ENCODE results near the gene SWT1.

Gene SWT1

DNA sequence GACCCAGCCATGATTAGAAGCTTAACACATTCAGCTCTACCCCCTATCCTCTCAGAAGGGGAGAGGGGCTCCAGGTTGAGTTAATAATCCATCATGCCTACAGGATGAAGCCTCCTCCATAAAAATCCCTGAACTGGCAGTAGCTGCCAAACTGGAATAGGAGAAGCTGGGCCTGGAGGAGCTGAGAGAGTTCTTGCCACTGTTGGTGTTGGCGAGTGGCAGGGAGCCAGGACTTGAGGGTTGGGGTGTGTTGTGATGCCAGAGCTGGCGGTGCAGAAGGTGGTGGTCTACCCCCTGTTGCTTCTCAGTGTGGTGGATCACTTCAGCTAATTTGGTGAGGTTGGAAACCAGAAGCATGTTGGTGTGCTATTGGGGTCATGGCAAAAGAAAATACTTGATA is 123.6 kb downstream of the SWT1 start:
- Histone ChIP-seq H3K9me3 (ENCODE audit: severe bottlenecking) (no peaks in the 10 kb centered on the region), H3K4me3 (ENCODE audit: severe bottlenecking) (no peak overlapping the region), H3K4me1 (ENCODE audit: insufficient read depth, poor library complexity, severe bottlenecking) (no peaks in the 10 kb centered on the region), H3K36me3 (ENCODE audit: low read depth) (no peaks in the 10 kb centered on the region), H3K27me3 (ENCODE audit: insufficient read depth, poor library complexity, severe bottlenecking) (no peaks in the 10 kb centered on the region), H3K27ac (ENCODE audit: poor library complexity, severe bottlenecking) (no peak overlapping the region)
- ATAC-seq (ENCODE audit: low read depth) (no peak), DNase-seq (ENCODE audit: low spot score) (no peak)
- TF ChIP-seq CTCF (IDR thresholded peaks at IDR 0.05; ENCODE audit: poor library complexity, severe bottlenecking), result no peak

DNA sequence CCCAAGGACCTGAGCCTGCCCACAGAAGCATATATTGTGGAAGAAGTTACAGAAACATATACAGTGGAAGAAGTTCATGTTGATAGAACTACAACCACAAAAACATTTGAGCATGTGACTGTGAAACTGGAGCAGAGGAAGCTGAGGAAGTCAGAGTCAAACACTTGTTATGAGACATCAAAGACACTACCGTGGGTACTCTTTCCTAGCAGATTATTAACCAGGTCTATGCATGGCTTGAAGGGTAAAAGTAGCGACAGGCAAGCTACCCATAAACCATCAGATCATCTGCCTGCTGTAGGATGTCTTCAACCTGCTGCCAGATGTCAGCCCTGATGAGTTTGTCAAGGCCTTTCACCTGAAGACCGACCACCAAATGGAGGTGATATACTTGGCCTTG is 124.3 kb downstream of the SWT1 start:
- Histone ChIP-seq H3K4me1 (ENCODE audit: insufficient read depth, poor library complexity, severe bottlenecking) (no peaks in the 10 kb centered on the region), H3K27ac (ENCODE audit: poor library complexity, severe bottlenecking) (no peak overlapping the region), H3K4me3 (ENCODE audit: severe bottlenecking) (no peak overlapping the region), H3K36me3 (ENCODE audit: low read depth) (no peaks in the 10 kb centered on the region), H3K27me3 (ENCODE audit: insufficient read depth, poor library complexity, severe bottlenecking) (no peaks in the 10 kb centered on the region), H3K9me3 (ENCODE audit: severe bottlenecking) (no peaks in the 10 kb centered on the region)
- ATAC-seq (ENCODE audit: low read depth) (no peak), DNase-seq (ENCODE audit: low spot score) (no peak)
- no peak for TF ChIP-seq CTCF (IDR thresholded peaks at IDR 0.05; ENCODE audit: poor library complexity, severe bottlenecking)

GRCh38 chr1:185284116-185284515 is 127.1 kb downstream of the SWT1 start:
- no peak for TF ChIP-seq CTCF (IDR thresholded peaks at IDR 0.05; ENCODE audit: poor library complexity, severe bottlenecking)
- H3K27me3 ChIP-seq (ENCODE audit: insufficient read depth, poor library complexity, severe bottlenecking), result no peaks in the 10 kb centered on the region
- H3K4me1 ChIP-seq (ENCODE audit: insufficient read depth, poor library complexity, severe bottlenecking), result no peaks in the 10 kb centered on the region
- H3K27ac ChIP-seq (ENCODE audit: poor library complexity, severe bottlenecking), result no peak overlapping the region
- ATAC-seq (ENCODE audit: low read depth), result no peak
- H3K9me3 ChIP-seq (ENCODE audit: severe bottlenecking), result peaks cover 2% of the 10 kb centered on the region
- no peak for DNase-seq (ENCODE audit: low spot score)
- no peak overlapping the region for H3K4me3 ChIP-seq (ENCODE audit: severe bottlenecking)
- no peaks in the 10 kb centered on the region for H3K36me3 ChIP-seq (ENCODE audit: low read depth)

GRCh38 chr1:185284533-185285276 is 127.7 kb downstream of the SWT1 start:
- no peak overlapping the region for H3K27ac ChIP-seq (ENCODE audit: poor library complexity, severe bottlenecking)
- no peak overlapping the region for H3K4me3 ChIP-seq (ENCODE audit: severe bottlenecking)
- ATAC-seq (ENCODE audit: low read depth), result no peak
- no peak for TF ChIP-seq CTCF (IDR thresholded peaks at IDR 0.05; ENCODE audit: poor library complexity, severe bottlenecking)
- H3K9me3 ChIP-seq (ENCODE audit: severe bottlenecking), result peaks cover 2% of the 10 kb centered on the region
- H3K27me3 ChIP-seq (ENCODE audit: insufficient read depth, poor library complexity, severe bottlenecking), result no peaks in the 10 kb centered on the region
- no peaks in the 10 kb centered on the region; the same call in 1 of the 2 replicates for H3K36me3 ChIP-seq (ENCODE audit: low read depth)
- no peak for DNase-seq (ENCODE audit: low spot score)
- H3K4me1 ChIP-seq (ENCODE audit: insufficient read depth, poor library complexity, severe bottlenecking), result no peaks in the 10 kb centered on the region

DNA sequence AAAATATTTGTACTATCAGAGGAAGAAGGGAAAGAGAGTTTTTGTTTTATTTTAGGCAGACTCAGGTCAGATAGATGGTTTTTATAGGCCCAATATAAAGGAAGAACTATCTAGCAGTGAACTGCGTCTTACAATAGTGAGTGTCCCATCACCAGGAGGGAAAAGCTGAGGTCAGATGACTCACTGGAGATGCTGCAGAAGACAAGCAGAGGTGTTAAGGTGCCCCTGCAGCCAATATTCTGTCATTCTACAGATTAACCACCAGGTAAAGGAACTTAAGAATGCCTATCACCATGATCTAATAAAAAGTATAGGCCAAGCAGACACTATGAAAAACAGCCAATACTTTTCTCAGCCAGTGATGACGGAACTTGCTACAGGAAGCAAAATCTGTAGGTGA is 130.5 kb downstream of the SWT1 start:
- H3K4me3 ChIP-seq (ENCODE audit: severe bottlenecking), result no peak overlapping the region
- peaks cover 2% of the 10 kb centered on the region for H3K9me3 ChIP-seq (ENCODE audit: severe bottlenecking)
- TF ChIP-seq CTCF (IDR thresholded peaks at IDR 0.05; ENCODE audit: poor library complexity, severe bottlenecking), result no peak
- no peaks in the 10 kb centered on the region for H3K4me1 ChIP-seq (ENCODE audit: insufficient read depth, poor library complexity, severe bottlenecking)
- DNase-seq (ENCODE audit: low spot score), result no peak
- no peak overlapping the region for H3K27ac ChIP-seq (ENCODE audit: poor library complexity, severe bottlenecking)
- H3K27me3 ChIP-seq (ENCODE audit: insufficient read depth, poor library complexity, severe bottlenecking), result no peaks in the 10 kb centered on the region
- H3K36me3 ChIP-seq (ENCODE audit: low read depth), result no peaks in the 10 kb centered on the region; the same call in 1 of the 2 replicates
- no peak for ATAC-seq (ENCODE audit: low read depth)
